GM18508 (cell line): ENCODE measurements around the gene GRIK4.

Experiments used
- ATAC-seq: cut with Tn5 transposase; IDR thresholded peaks from one replicate; pipeline ENCODE4 v1.9.1; 2021; ENCODE audit warnings: moderate number of reproducible peaks; ENCODE audit not compliant: insufficient read depth, unreplicated experiment

The GRIK4 gene

DNA sequence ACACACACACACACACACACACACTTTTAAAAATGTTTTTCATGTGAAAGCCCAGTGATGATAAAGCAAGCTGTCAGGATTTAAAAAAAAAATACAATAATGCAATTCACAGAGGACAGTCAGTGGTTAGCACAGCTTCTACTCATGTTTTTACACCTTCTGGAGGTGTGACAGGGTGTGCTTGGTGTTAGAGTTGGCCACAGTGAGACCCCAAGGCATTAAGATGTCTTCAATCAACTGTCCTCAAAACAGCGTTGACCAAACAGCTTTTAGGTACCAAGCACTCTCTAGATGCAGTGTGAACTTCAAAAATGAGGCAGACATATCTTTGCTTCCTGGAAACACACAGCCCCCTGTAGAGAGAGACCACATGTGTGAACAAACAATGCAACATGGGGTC, 346.0 kb downstream of the GRIK4 start:
- no peak for ATAC-seq

DNA sequence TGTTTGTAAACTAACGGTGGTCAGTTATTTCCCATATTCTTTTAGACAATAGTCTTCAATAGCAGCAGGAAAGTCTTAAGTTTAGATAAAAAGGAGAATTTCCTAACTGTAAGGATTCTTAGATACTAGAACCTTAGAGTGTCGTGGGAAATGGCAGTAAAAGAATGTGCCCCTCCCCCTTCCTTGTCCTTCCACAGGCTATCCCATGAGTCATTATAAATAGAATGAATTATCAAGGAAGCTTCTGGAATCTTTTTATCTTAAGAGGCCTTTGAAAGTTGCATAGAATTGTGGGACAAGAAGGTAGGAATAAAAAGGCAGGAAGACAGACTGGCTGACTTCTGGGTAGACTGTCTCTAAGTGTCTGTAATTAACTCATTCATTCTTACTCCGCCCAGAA, 347.2 kb downstream of the GRIK4 start:
- ATAC-seq = no peak

- ATAC-seq = no peak
Observed at GRCh38 chr11:120859552-120860295, 348.2 kb downstream of the GRIK4 start.

GRCh38 chr11:120863359-120863758, 351.8 kb downstream of the GRIK4 start:
- ATAC-seq = no peak

- no peak for ATAC-seq
Observed at GRCh38 chr11:120867024-120867423, 355.5 kb downstream of the GRIK4 start.

GRCh38 chr11:120867531-120867930, 356.0 kb downstream of the GRIK4 start:
- ATAC-seq = no peak

- ATAC-seq = no peak
Observed at GRCh38 chr11:120867988-120868387, 356.4 kb downstream of the GRIK4 start.

GRCh38 chr11:120869097-120869496, 357.5 kb downstream of the GRIK4 start:
- no peak for ATAC-seq

DNA sequence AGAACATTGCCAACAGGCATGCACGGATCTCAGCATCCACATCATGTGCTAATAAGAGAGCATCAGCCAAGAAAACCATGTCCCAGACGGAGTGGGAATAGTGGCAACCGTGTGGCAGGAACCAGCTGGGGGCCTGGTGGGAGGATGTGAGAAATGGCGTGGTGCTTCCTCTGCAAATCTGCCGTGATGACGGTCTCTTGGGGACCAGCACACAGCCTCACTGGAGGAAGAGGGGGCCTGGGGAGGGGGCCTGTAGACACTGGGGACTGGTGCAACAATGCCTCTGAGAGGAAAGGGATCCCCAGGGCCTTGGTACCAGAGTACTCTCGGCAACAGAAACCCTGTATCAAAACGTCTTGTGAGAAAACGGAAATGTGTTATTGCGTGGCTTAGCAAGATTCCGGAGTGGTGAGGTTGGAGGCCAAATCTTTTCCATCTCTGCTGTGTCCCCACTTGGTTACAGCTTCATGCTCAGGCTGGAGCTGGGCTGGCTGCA, 358.0 kb downstream of the GRIK4 start:
- ATAC-seq = no peak

GRCh38 chr11:120871194-120871593, 359.6 kb downstream of the GRIK4 start:
- ATAC-seq = no peak

GRCh38 chr11:120871924-120872323, 360.4 kb downstream of the GRIK4 start:
- no peak for ATAC-seq

DNA sequence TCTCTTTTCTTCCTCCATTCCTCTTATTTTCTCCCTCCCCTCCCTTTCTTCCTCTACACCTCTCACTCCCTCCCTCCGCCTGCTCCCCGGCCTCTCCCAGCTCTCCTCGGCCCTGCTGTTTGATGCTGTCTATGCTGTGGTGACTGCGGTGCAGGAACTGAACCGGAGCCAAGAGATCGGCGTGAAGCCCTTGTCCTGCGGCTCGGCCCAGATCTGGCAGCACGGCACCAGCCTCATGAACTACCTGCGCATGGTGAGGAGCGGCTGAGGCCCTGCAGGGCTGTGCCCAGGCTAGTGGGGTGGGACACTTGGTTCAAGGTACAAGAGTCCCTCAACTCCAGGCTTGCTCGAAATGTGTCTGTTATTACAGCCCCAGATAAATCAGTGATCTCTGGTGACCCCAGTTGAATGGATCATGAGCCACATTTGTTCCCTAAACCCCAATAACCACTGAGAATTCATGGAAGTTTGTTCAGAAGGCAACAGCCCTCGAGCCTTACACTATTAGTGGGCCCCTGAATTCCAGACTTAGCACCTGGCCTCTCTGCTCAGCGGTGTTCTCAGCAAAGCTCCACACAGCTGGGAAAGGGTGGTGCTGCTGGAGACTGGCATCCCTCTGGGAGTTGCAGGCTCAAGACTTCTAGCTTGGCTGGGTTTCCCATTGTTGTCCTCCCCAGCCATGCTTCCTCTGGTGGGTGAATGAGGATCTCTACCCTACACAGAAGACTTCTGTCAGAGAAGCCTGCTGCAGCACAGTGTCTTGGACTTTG, 362.6 kb downstream of the GRIK4 start:
- no peak for ATAC-seq

DNA sequence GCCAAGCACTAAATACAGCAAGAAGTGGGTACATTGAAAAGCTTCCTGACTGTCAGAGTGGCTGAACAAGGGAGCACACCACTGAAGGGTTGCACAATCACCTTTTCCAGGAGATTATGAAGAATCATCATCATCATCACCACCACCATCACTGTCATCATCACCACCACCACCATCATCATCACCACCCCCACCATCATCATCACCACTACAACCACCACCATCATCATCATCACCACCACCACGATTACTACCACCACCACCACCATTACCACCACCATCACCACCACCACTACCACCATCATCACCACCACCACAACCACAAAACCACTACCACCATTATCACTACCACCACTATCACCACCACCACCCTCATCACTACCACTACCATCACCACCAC, 364.4 kb downstream of the GRIK4 start:
- ATAC-seq = no peak

DNA sequence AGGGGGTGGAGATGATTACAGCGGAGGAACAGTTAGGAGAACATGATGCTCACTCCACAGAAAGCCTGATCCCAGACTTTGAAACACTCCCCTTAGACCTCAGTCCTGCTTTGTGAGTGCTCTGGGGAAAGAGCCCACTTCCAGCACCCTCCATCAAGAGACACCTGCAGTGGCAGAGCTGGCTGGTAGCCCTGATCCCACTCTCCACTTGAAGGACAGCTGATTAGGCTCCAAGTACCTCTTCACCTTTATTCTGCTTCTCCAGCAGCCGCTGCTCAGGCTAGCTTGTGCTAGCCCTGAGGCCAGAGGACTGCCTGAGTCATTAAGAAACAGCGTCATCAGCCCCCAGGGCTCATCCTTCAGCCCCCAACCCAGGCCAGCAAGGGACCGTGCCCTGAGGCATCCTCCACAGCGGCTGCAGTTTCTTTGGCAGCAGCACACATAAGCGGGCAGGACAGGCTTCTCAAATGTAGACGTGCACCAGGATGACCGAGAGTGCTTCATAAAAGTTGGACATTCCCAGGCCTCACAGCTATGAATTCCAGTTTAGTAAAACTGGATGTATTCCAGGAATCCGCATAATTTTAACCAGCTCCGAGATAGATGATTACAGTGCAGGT, 366.3 kb downstream of the GRIK4 start:
- ATAC-seq = no peak

DNA sequence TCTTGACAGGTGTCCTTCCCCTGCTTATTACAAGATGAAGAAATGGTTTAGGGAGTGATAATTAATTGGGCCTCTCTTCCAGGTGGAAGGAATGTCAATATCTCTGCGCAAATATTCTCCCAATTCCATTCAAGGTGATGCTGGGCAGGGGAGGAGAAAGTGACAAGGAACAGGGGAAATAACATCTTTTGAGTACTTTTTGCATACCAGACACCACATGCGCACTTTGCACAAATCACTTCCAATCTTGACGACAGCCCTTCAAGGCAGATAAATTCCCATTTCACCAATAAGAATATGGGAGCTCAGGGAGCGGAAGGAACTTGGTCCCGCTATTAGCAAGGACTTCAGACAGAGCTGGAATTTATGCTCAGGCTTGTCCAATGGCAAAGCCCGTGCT, 367.2 kb downstream of the GRIK4 start:
- ATAC-seq = no peak

DNA sequence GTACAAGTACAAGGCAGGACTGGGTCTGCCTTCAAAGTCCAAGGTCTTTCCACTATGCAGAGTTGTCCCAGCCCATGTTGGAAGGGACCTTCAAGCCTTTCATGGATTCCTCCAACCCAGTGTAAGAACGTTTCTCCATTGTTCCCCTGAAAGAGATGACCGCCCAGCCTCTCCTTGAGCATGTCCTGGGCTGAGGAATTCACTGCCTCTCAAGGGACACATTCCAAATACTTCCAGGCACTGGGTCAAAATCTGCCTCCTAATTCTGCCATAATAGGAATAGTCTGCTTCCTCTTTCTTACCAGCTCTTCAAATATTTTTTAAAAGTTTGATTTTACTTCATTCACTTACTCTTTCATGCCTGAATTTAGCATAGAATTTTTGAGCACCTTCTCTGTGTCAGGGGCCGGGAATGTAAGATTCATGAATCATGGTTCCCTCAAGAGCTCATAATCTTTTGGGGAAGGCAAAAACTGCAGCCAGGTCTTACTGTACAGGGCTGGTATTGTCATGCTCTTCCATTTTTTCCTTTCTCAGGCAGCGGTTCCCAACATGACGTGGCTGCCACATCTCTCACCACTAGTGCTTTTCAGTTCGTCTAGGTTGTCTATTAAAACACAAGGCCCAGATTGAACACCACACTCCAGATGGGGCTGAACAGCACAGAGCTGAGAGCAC, 369.1 kb downstream of the GRIK4 start:
- ATAC-seq = no peak

DNA sequence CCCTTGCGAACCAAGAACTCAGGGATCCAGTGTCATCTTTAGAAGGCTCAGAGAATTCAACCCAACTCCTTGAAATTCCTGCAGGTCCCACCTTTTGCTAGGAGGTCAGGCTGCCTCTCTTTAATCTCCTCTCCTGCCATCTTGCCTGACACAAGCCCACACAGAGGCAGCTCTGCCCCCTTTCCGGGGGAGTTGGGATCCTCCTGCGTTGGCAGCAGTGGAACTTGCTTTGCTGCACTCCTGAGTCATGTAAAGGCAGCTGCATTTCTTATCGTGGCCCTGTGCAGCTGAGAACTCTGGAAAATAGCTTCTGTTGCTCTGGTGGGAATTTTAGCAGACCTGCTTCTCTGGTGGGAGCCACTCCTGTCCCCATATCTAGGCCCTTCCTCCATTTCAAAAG, 370.0 kb downstream of the GRIK4 start:
- ATAC-seq = no peak

GRCh38 chr11:120882175-120882574, 370.6 kb downstream of the GRIK4 start:
- ATAC-seq = no peak

DNA sequence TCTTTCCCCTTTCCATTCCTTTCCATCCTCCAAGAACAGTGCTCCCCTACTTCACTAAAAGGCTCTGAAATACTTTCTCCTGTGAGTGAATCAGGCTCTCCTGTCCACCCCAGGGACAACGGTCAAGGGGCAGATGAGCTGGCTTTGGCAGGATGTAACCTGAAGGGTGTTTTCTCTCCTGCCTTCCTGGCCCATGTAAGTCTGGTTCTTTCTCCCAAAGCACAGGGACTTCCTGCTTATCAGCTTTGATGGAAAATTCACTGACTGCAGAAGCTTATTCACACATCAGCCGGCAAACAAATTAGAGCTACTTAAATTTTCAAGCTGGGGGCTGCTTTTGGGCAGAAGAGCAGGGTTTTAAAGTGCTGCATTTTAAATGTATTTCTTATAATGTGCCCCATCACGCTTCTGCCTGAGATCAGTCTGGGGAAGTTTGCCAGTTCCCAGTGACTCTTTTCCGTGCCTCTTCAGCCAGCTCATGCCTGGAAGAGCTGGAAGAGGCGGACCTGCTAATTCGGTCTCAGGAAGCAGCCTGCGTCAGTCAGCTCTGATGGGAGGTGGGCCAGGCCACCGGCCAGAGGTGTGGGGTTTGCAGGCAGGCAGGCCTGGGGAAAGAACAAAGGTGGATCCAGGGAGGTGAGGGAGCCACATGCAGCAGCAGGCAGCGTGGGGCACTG, 372.0 kb downstream of the GRIK4 start:
- ATAC-seq = no peak
